ENCODE measurements around the gene CAPN1. TPM values are rescaled to one million over a fixed set of nuclear protein-coding genes. Genes with fewer than 3 reads are reported as not detected.
A peak's percentile ranks its signal among the peaks of the same experiment; 100 is the strongest.

CAPN1 gene
- total and polyA plus RNA-seq, 2 of the 13 experiments (the other 11 are each of a cell fraction or from before 2014, with no cell fraction given): 57.3 to 82.6 TPM

DNA sequence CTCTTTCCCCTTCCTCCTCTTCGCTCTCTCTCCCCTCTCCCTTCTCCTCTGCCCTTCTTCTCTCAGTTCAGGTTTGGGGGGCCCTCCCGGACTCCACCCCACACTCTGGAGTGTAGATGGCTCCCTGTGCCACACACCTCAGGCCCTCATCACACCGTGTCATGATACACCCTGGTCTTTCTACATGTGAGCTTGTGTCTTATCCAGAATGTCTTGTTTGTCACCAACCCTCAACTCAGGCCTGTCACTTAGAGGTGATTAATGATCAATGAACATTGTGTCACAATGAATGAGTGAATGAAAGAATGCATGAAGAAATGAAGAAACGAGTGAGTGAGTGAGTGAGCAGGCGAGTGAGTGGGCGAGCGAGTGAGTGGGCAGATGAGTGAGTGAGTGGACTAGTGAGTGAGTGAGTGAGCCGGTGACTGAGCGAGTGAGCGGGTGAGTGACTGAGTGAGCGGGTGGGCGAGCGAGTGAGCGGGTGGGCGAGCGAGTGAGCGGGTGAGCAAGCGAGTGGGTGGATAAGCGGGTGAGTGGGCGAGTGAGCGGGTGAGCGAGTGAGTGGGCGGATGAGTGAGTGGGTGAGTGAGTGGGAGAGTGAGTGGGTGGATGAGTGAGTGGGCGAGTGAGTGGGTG lies 33.8 kb downstream of the CAPN1 start (continued):
- TF ChIP-seq, protein P1, sequence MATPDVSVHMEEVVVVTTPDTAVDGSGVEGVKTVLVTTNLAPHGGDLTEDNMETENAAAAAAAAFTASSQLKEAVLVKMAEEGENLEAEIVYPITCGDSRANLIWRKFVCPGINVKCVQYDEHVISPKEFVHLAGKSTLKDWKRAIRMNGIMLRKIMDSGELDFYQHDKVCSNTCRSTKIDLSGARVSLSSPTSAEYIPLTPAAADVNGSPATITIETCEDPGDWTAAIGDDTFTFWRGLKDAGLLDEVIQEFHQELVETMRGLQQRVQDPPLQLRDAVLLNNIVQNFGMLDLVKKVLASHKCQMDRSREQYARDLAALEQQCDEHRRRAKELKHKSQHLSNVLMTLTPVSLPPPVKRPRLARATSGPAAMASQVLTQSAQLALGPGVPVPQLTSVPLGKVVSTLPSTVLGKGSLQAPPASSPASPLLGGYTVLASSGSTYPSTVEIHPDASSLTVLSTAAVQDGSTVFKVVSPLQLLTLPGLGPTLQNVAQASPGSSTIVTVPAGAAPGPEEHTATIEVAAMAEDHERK (CRISPR knock-in tag; IDR thresholded peaks at IDR 0.05; ENCODE audit: low read depth): no peak
- TF ChIP-seq KDM3A (CRISPR knock-in tag; IDR thresholded peaks at IDR 0.05; ENCODE audit: low read depth) (no peak), ZNF747 (CRISPR knock-in tag; IDR thresholded peaks at IDR 0.05; ENCODE audit: borderline replicate concordance) (no peak), ZNF136 (CRISPR knock-in tag; IDR thresholded peaks at IDR 0.05; ENCODE audit: low read depth) (no peak), ZNF24 (IDR thresholded peaks at IDR 0.05) (peak; percentile 87), FOXP1 (IDR thresholded peaks at IDR 0.05) (no peak), FOXP1 (CRISPR knock-in tag; IDR thresholded peaks at IDR 0.05) (no peak), HNRNPLL (IDR thresholded peaks at IDR 0.05; ENCODE audit: low read depth, low read length, poor library complexity, severe bottlenecking) (no peak)
- TF ChIP-seq, protein P2, sequence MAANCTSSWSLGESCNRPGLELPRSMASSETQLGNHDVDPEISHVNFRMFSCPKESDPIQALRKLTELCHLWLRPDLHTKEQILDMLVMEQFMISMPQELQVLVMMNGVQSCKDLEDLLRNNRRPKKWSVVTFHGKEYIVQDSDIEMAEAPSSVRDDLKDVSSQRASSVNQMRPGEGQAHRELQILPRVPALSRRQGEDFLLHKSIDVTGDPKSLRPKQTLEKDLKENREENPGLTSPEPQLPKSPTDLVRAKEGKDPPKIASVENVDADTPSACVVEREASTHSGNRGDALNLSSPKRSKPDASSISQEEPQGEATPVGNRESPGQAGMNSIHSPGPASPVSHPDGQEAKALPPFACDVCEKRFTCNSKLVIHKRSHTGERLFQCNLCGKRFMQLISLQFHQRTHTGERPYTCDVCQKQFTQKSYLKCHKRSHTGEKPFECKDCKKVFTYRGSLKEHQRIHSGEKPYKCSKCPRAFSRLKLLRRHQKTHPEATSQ (CRISPR knock-in tag; IDR thresholded peaks at IDR 0.05; ENCODE audit: borderline replicate concordance): no peak

DNA sequence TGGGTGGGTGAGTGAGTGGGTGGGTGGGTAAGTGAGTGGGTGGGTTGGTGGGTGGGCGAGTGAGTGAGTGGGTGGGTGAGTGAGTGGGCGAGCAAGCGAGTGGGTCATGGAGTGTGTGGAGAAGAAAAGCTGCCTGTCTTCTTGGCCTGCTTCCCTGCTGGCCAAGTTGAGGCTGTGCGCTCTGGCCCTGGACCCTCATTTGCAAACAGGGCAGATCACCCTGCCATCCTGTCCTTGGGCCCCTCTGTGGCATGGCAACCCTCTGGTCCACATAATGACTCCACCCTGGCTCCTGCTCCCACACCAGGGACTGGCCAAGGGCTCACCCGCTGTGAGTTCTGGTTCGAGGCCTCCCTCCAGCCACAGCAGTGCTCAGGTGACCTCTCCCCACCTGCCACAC lies 35.1 kb downstream of the CAPN1 start:
- intact Hi-C loops (cut with micrococcal nuclease; ENCODE audit: unreplicated experiment) (no loop called here), in situ Hi-C loops (cut with HindIII; ENCODE audit: extremely low pct_ligation_motif_present, low pct_unique_long_range_greater_than_20kb) (loop anchor here (5.0 kb wide), 1 partner anchor 40 kb away; no protein-coding TSS in a partner anchor)
- Histone ChIP-seq H4K20me1 (ENCODE audit: insufficient read depth, low read length) (no peaks in the 10 kb centered on the region), H3K4me3 (replicated peaks in 1 of 3; ENCODE audit: insufficient read depth in 1 of 3, low read depth in 2 of 3, low read length in 3 of 3) (no peak overlapping the region), H3K4me2 (ENCODE audit: low read depth, low read length) (no peak overlapping the region), H3K4me1 (ENCODE audit: insufficient read depth, low read length) (peaks cover 9% of the 10 kb centered on the region), H3K79me2 (ENCODE audit: insufficient read depth, low read length) (no peaks in the 10 kb centered on the region), H3K27me3 (ENCODE audit: control insufficient read depth in 1 of 2, insufficient read depth in 2 of 2, low read length in 2 of 2) (peaks cover 0 to 4% of the 10 kb centered on the region in 2 experiments; a peak in 1 of 5 replicates), H3K27ac (ENCODE audit: extremely low read length, insufficient read depth, low read length) (no peak overlapping the region), H3K9ac (ENCODE audit: insufficient read depth, low read depth, low read length) (no peak overlapping the region), H2AFZ (ENCODE audit: low read length) (no peak overlapping the region), H3K9me3 (ENCODE audit: low read length) (no peaks in the 10 kb centered on the region), H3K36me3 (replicated peaks in 1 of 2; ENCODE audit: control insufficient read depth in 1 of 2, insufficient read depth in 2 of 2, low read length in 2 of 2) (no peaks in the 10 kb centered on the region)
- POLR2A ChIA-PET: no interaction called here
- CTCF ChIA-PET (ENCODE audit: low intra/inter-chr PET ratio, low total read pairs): no interaction called here
- TF ChIP-seq HNRNPL (IDR thresholded peaks at IDR 0.05; ENCODE audit: low read depth, low read length) (peak; percentile 78; the same call in 1 of the 2 replicates), ASH2L (IDR thresholded peaks at IDR 0.05; ENCODE audit: insufficient read length, low read depth, low read length) (no peak)
- WGBS (ENCODE audit: low lambda C conversion rate): 52% methylated on average over 5 of the region's 6 CpGs
- BruUV-seq (replicated peaks): no TSS peak
- ATAC-seq: peak; percentile 20
- no peak for DNase-seq (ENCODE audit: low spot score)
- FAIRE-seq: no peak
